Left ventricle myocardium inferior (tissue), 1 donor: ENCODE data around the gene IL22RA2. TPM values are rescaled to one million over a fixed set of nuclear protein-coding genes. Genes with fewer than 3 reads are reported as not detected.

ENCODE experiments used
- DNase-seq: peaks from one replicate; pipeline ENCODE4 v3.0.0-alpha.2; 2020
- H3K27ac ChIP-seq: fragments of 200-600 bp; replicated peaks from 2 replicates; pipeline ENCODE4 v1.8.0; 2021
- H3K27me3 ChIP-seq: fragments of 200-600 bp; 2 replicates; pipeline ENCODE4 v1.8.0; 2021; ENCODE audit warnings: low read depth
- H3K36me3 ChIP-seq: fragments of 200-600 bp; 2 replicates; pipeline ENCODE4 v1.8.0; 2021
- H3K4me1 ChIP-seq: fragments of 200-600 bp; 2 replicates; pipeline ENCODE4 v1.8.0; 2021
- H3K4me3 ChIP-seq: fragments of 200-600 bp; 2 replicates; pipeline ENCODE4 v1.8.0; 2021; ENCODE audit warnings: mild to moderate bottlenecking, moderate library complexity
- H3K9me3 ChIP-seq: fragments of 200-600 bp; replicated peaks from 2 replicates; pipeline ENCODE4 v1.8.0; 2021
- CTCF ChIP-seq: fragments of 200-600 bp; IDR thresholded peaks from 2 replicates; pipeline ENCODE4 v1.8.0; 2021; ENCODE audit warnings: antibody characterized with exemption, mild to moderate bottlenecking, borderline replicate concordance
- intact Hi-C: fragments of 100-400 bp; cut with micrococcal nuclease; formaldehyde crosslinking; loops from one replicate; pipeline ENCODE4 v1.11.0; 2022
- total RNA-seq: library from RNA; stranded (reverse); fragmentation: NEBNext Ultra II Directional; extraction: Animal tissue kit (Norgen Biotek cat#: 25700); gene quantifications from one replicate; pipeline ENCODE4 v1.2.1, GENCODE V29; 2021
- donor health status: DM: no; HTN: yes; CAD: no; lungs with severe emphysema.

The IL22RA2 gene
- total RNA-seq, 1 donor from 2014 or later = not detected

- no peak for TF ChIP-seq CTCF
- intact Hi-C loops = no loop called here
- peaks cover 86% of the 10 kb centered on the region for H3K36me3 ChIP-seq
Observed at GRCh38 chr6:137203256-137203655, 29.8 kb upstream of the IL22RA2 start.

GRCh38 chr6:137202078-137202477 lies 28.6 kb upstream of the IL22RA2 start:
- H3K9me3 ChIP-seq = no peaks in the 10 kb centered on the region
- H3K4me1 ChIP-seq = peaks cover 67% of the 10 kb centered on the region
- no peak overlapping the region for H3K27ac ChIP-seq
- no peak overlapping the region for H3K4me3 ChIP-seq
- intact Hi-C loops = no loop called here
- peak; percentile 69 for TF ChIP-seq CTCF
- no peaks in the 10 kb centered on the region for H3K27me3 ChIP-seq
- no peak for DNase-seq
- peaks cover 94% of the 10 kb centered on the region for H3K36me3 ChIP-seq

More at GRCh38 chr6:137203256-137203655, 29.8 kb upstream of the IL22RA2 start:
- Histone ChIP-seq H3K9me3 (peaks cover 6% of the 10 kb centered on the region), H3K27me3 (no peaks in the 10 kb centered on the region), H3K4me3 (no peak overlapping the region), H3K4me1 (peaks cover 79% of the 10 kb centered on the region), H3K27ac (no peak overlapping the region)
- no peak for DNase-seq

- H3K27me3 ChIP-seq = no peaks in the 10 kb centered on the region
- H3K36me3 ChIP-seq = peaks cover 90% of the 10 kb centered on the region
- TF ChIP-seq CTCF = no peak
- intact Hi-C loops = no loop called here
- H3K4me3 ChIP-seq = no peak overlapping the region
- peaks cover 65% of the 10 kb centered on the region for H3K4me1 ChIP-seq
- H3K27ac ChIP-seq = no peak overlapping the region
- no peaks in the 10 kb centered on the region for H3K9me3 ChIP-seq
- no peak for DNase-seq
Observed at GRCh38 chr6:137201006-137201405, 27.6 kb upstream of the IL22RA2 start.

GRCh38 chr6:137200288-137200687 lies 26.8 kb upstream of the IL22RA2 start:
- no peak for DNase-seq
- no peak for TF ChIP-seq CTCF
- no peaks in the 10 kb centered on the region for H3K27me3 ChIP-seq
- no peaks in the 10 kb centered on the region for H3K9me3 ChIP-seq
- no peak overlapping the region for H3K4me3 ChIP-seq
- H3K27ac ChIP-seq = no peak overlapping the region
- H3K36me3 ChIP-seq = peaks cover 83% of the 10 kb centered on the region
- intact Hi-C loops = no loop called here
- H3K4me1 ChIP-seq = peaks cover 65% of the 10 kb centered on the region

- Histone ChIP-seq H3K4me3 (no peak overlapping the region), H3K4me1 (peaks cover 56% of the 10 kb centered on the region), H3K9me3 (no peaks in the 10 kb centered on the region), H3K27ac (no peak overlapping the region), H3K36me3 (peaks cover 60% of the 10 kb centered on the region), H3K27me3 (no peaks in the 10 kb centered on the region)
- intact Hi-C loops = loop anchor here (10.0 kb wide), 1 partner anchor 103 kb away; no protein-coding TSS in a partner anchor
- no peak for TF ChIP-seq CTCF
- DNase-seq = no peak
Observed at GRCh38 chr6:137197684-137198645, 24.5 kb upstream of the IL22RA2 start.
